Measurements from ENCODE around the gene THSD7B. TPM values are rescaled to one million over a fixed set of nuclear protein-coding genes. Genes with fewer than 3 reads are reported as not detected.

Gene THSD7B
- polyA plus RNA-seq, 2 of the 4 experiments (the other 2 are of a cell fraction): not detected

DNA sequence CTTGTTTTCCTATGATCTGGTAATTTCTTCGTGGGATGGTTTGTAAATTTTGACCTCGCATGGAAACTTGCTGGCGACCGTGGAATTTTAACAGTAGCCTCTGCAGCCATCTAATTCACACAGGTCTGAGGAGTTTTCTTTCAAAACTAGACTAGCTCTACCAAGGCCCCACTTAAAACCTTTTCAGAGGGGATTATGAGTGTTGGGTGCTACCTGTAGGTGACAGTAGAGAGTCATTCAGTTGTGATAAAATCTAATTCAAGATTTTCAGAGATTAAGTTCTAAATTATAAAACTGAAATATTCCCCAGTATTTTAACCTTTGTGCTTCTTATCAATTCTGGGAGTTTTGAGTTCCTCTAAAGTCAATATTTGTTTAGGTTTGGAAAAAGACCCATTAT, 31.0 kb downstream of the THSD7B start:
- Histone ChIP-seq H3K4me2 (no peak overlapping the region), H3K4me3 (no peak overlapping the region), H3K4me1 (no peaks in the 10 kb centered on the region), H3K9me3 (no peaks in the 10 kb centered on the region), H3K27ac (no peak overlapping the region)
- DNase-seq (ENCODE audit: low read depth in 1 of 2, low spot score in 1 of 2): no peak
- no peak for ATAC-seq
- POLR2A ChIA-PET: no interaction called here
- WGBS (ENCODE audit: missing lambda C conversion rate): 44% methylated on average over 4 of the region's 4 CpGs
- CTCF ChIA-PET: no interaction called here
- no peak for TF ChIP-seq FOSL2 (IDR thresholded peaks at IDR 0.05)
- no peak for TF ChIP-seq FOSL2 (CRISPR knock-in tag; IDR thresholded peaks at IDR 0.05)
- TF ChIP-seq, protein P1, sequence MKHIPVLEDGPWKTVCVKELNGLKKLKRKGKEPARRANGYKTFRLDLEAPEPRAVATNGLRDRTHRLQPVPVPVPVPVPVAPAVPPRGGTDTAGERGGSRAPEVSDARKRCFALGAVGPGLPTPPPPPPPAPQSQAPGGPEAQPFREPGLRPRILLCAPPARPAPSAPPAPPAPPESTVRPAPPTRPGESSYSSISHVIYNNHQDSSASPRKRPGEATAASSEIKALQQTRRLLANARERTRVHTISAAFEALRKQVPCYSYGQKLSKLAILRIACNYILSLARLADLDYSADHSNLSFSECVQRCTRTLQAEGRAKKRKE (CRISPR knock-in tag; IDR thresholded peaks at IDR 0.05; ENCODE audit: low read depth): no peak
- no peak for TF ChIP-seq CBX8 (IDR thresholded peaks at IDR 0.05)
- no peak for TF ChIP-seq NPAS2 (CRISPR knock-in tag; IDR thresholded peaks at IDR 0.05; ENCODE audit: borderline replicate concordance)
- no peak for TF ChIP-seq RFX5 (IDR thresholded peaks at IDR 0.05)
- TF ChIP-seq, protein P2, sequence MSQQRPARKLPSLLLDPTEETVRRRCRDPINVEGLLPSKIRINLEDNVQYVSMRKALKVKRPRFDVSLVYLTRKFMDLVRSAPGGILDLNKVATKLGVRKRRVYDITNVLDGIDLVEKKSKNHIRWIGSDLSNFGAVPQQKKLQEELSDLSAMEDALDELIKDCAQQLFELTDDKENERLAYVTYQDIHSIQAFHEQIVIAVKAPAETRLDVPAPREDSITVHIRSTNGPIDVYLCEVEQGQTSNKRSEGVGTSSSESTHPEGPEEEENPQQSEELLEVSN (IDR thresholded peaks at IDR 0.05; ENCODE audit: borderline replicate concordance, low read depth): no peak
- TF ChIP-seq RCOR1 (IDR thresholded peaks at IDR 0.05; ENCODE audit: low read depth, low read length): no peak
- TF ChIP-seq MAFK (IDR thresholded peaks at IDR 0.05; ENCODE audit: partially characterized antibody): no peak
- TF ChIP-seq, protein P3, sequence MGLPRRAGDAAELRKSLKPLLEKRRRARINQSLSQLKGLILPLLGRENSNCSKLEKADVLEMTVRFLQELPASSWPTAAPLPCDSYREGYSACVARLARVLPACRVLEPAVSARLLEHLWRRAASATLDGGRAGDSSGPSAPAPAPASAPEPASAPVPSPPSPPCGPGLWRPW (IDR thresholded peaks at IDR 0.05): no peak
- TF ChIP-seq RAD21 (conservative IDR thresholded peaks at IDR 0.05 in 1 of 2, IDR thresholded peaks at IDR 0.05 in 1 of 2): no peak
- TF ChIP-seq ZNF302 (CRISPR knock-in tag; IDR thresholded peaks at IDR 0.05): no peak
- TF ChIP-seq, protein P4, sequence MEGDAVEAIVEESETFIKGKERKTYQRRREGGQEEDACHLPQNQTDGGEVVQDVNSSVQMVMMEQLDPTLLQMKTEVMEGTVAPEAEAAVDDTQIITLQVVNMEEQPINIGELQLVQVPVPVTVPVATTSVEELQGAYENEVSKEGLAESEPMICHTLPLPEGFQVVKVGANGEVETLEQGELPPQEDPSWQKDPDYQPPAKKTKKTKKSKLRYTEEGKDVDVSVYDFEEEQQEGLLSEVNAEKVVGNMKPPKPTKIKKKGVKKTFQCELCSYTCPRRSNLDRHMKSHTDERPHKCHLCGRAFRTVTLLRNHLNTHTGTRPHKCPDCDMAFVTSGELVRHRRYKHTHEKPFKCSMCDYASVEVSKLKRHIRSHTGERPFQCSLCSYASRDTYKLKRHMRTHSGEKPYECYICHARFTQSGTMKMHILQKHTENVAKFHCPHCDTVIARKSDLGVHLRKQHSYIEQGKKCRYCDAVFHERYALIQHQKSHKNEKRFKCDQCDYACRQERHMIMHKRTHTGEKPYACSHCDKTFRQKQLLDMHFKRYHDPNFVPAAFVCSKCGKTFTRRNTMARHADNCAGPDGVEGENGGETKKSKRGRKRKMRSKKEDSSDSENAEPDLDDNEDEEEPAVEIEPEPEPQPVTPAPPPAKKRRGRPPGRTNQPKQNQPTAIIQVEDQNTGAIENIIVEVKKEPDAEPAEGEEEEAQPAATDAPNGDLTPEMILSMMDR (IDR thresholded peaks at IDR 0.05): no peak
- no peak for FAIRE-seq

DNA sequence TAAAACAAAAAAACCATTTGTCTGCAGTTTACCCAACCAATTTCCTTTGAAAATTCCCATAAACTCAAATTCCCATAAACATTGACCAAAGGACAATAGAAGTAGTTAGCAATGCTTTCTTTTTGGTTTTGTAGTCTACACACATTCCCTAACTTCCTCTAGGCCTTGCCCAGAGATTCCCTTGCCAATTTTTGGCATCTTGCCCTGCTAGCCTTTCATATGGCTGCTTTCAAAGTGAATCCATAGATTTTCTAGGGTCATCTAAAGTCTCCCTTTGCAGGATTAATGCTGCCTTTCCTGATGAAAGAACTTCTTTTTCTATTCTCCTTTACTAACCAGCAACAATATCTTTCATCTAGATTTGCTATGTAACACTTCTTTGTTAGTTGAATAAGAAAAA, 33.4 kb downstream of the THSD7B start:
- no peak for DNase-seq (ENCODE audit: low read depth in 1 of 2, low spot score in 1 of 2)

More for the DNA sequence above, 33.4 kb downstream of the THSD7B start:
- POLR2A ChIA-PET: no interaction called here
- H3K9me3 ChIP-seq: no peaks in the 10 kb centered on the region
- no peak overlapping the region for H3K4me2 ChIP-seq
- TF ChIP-seq, protein P5, sequence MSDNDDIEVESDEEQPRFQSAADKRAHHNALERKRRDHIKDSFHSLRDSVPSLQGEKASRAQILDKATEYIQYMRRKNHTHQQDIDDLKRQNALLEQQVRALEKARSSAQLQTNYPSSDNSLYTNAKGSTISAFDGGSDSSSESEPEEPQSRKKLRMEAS (IDR thresholded peaks at IDR 0.05): no peak
- no peak for TF ChIP-seq MAFK (IDR thresholded peaks at IDR 0.05; ENCODE audit: partially characterized antibody)
- no peak for TF ChIP-seq KDM1A (IDR thresholded peaks at IDR 0.05; ENCODE audit: low read depth)
- TF ChIP-seq FOSB (CRISPR knock-in tag; IDR thresholded peaks at IDR 0.05): no peak
- TF ChIP-seq RFX5 (IDR thresholded peaks at IDR 0.05): no peak
- TF ChIP-seq ZNF302 (CRISPR knock-in tag; IDR thresholded peaks at IDR 0.05): no peak
- TF ChIP-seq GATA3 (IDR thresholded peaks at IDR 0.05; ENCODE audit: borderline replicate concordance): no peak
- no peak for TF ChIP-seq RAD21 (conservative IDR thresholded peaks at IDR 0.05 in 1 of 2, IDR thresholded peaks at IDR 0.05 in 1 of 2)
- no peak for TF ChIP-seq TFCP2L1 (CRISPR knock-in tag; IDR thresholded peaks at IDR 0.05)
- TF ChIP-seq KDM5A (IDR thresholded peaks at IDR 0.05): no peak
- no peak for TF ChIP-seq HOXB5 (CRISPR knock-in tag; IDR thresholded peaks at IDR 0.05)
- TF ChIP-seq POLR2A (IDR thresholded peaks at IDR 0.05; ENCODE audit: low read length): no peak
- no peak for TF ChIP-seq HOXB13 (CRISPR knock-in tag; IDR thresholded peaks at IDR 0.05; ENCODE audit: low read depth)
- TF ChIP-seq HOXA7 (CRISPR knock-in tag; IDR thresholded peaks at IDR 0.05): no peak
- TF ChIP-seq SREBF2 (IDR thresholded peaks at IDR 0.05): no peak
- TF ChIP-seq EP300 (IDR thresholded peaks at IDR 0.05): no peak
- TF ChIP-seq, protein P6, sequence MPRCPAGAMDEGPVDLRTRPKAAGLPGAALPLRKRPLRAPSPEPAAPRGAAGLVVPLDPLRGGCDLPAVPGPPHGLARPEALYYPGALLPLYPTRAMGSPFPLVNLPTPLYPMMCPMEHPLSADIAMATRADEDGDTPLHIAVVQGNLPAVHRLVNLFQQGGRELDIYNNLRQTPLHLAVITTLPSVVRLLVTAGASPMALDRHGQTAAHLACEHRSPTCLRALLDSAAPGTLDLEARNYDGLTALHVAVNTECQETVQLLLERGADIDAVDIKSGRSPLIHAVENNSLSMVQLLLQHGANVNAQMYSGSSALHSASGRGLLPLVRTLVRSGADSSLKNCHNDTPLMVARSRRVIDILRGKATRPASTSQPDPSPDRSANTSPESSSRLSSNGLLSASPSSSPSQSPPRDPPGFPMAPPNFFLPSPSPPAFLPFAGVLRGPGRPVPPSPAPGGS (IDR thresholded peaks at IDR 0.05): no peak
- TF ChIP-seq, protein P7, sequence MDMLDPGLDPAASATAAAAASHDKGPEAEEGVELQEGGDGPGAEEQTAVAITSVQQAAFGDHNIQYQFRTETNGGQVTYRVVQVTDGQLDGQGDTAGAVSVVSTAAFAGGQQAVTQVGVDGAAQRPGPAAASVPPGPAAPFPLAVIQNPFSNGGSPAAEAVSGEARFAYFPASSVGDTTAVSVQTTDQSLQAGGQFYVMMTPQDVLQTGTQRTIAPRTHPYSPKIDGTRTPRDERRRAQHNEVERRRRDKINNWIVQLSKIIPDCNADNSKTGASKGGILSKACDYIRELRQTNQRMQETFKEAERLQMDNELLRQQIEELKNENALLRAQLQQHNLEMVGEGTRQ (IDR thresholded peaks at IDR 0.05): no peak
- TF ChIP-seq, protein P4 (IDR thresholded peaks at IDR 0.05): no peak
- TF ChIP-seq RNF2 (IDR thresholded peaks at IDR 0.05; ENCODE audit: borderline replicate concordance, low read depth): no peak
- FAIRE-seq (no peak), ATAC-seq (no peak)
- H3K27ac ChIP-seq: no peak overlapping the region
- H3K4me3 ChIP-seq: no peak overlapping the region
- CTCF ChIA-PET: no interaction called here
- H3K4me1 ChIP-seq: no peaks in the 10 kb centered on the region
